Heart left ventricle (tissue), 16 donors: ENCODE results near the gene SNX25. TPM values are rescaled to one million over a fixed set of nuclear protein-coding genes. Genes with fewer than 3 reads are reported as not detected.
A peak's percentile ranks its signal among the peaks of the same experiment; 100 is the strongest.

Experiments
- ATAC-seq, 4 donors: fragments of 200-7000 bp; cut with Tn5 transposase; one replicate each; pipeline ENCODE4 v1.9.1; 2020 to 2022; ENCODE audit warnings: moderate library complexity in 4 of 4, mild to moderate bottlenecking in 3 of 4, moderate number of reproducible peaks in 1 of 4
- DNase-seq, 5 donors: peaks; one replicate each; pipeline ENCODE4 v3.0.0-alpha.2; 2020
- H3K27ac ChIP-seq, 12 donors: fragments of 200-600 bp; sonication (generic) in 4 of 12; one replicate each; pipeline versions ENCODE4 v1.5.0 to v1.8.0; 2016 to 2022; ENCODE audit warnings: mild to moderate bottlenecking in 2 of 12
- H3K27me3 ChIP-seq, 9 donors: fragments of 200-600 bp; sonication (generic) in 2 of 9; one replicate each; pipeline versions ENCODE4 v1.5.1 to v1.8.0; 2016 to 2022; ENCODE audit warnings: mild to moderate bottlenecking in 3 of 9
- H3K36me3 ChIP-seq, 9 donors: fragments of 200-600 bp; sonication (generic) in 2 of 9; one replicate each; pipeline versions ENCODE4 v1.5.0 to v1.8.0; 2018 to 2022; ENCODE audit warnings: mild to moderate bottlenecking in 2 of 9
- H3K4me1 ChIP-seq, 12 donors: fragments of 200-600 bp; sonication (generic) in 4 of 12; one replicate each; pipeline versions ENCODE4 v1.5.0 to v1.8.0; 2016 to 2022; ENCODE audit warnings: mild to moderate bottlenecking in 3 of 12
- H3K4me3 ChIP-seq, 12 donors: fragments of 200-600 bp; sonication (generic) in 4 of 12; one replicate each; pipeline versions ENCODE4 v1.5.0 to v1.8.0; 2017 to 2022; ENCODE audit warnings: mild to moderate bottlenecking in 9 of 12, moderate library complexity in 4 of 12
- H3K9me3 ChIP-seq, 12 donors: fragments of 200-600 bp; sonication (generic) in 4 of 12; one replicate each; pipeline versions ENCODE4 v1.5.0 to v1.8.0; 2016 to 2022; ENCODE audit warnings: mild to moderate bottlenecking in 1 of 12
- POLR2A ChIP-seq, 2 donors: fragments of 450-650 bp; IDR thresholded peaks; one replicate each; pipeline ENCODE4 v1.6.1; 2017; ENCODE audit warnings: antibody characterized with exemption in 2 of 2, mild to moderate bottlenecking in 2 of 2, moderate library complexity in 2 of 2
- WGBS, 4 donors: extraction: QIAGEN DNeasy Blood & Tissue Kit in 2 of 4; methylation state at CpG; one replicate each; pipeline versions ENCODE4 v1.1.5 to v1.1.7; 2013 to 2018; 5-methylcytosine and 5-hydroxymethylcytosine counted together
- intact Hi-C, 10 donors: fragments of 100-400 bp; cut with DNase I; formaldehyde crosslinking; loops; one replicate each; pipeline versions ENCODE4 v1.11.1 to v1.14.2; 2022
- polyA plus RNA-seq, 2 donors: library from polyadenylated mRNA; stranded (reverse); fragments of 200-250 nt; gene quantifications; one replicate each; pipeline ENCODE4 v1.2.3, GENCODE V29; 2013
- total RNA-seq, 9 donors: library from RNA; depleted of rRNA in 2 of 9; stranded (reverse); fragments of >200 nt in 2 of 9; fragmentation: NEBNext Ultra II Directional in 3 of 9; extraction: Animal tissue kit (Norgen Biotek cat#: 25700) in 3 of 9; gene quantifications; one replicate each; pipeline versions ENCODE4 v1.1.0 to v1.2.4, GENCODE V29; 2016 to 2023
- TF ChIP-seq, protein P1 (sequence below), 12 donors: fragments of 200-600 bp; sonication (generic) in 4 of 12; IDR thresholded peaks; one replicate each; pipeline versions ENCODE4 v1.5.0 to v1.8.0; 2018 to 2022; ENCODE audit warnings: antibody characterized with exemption in 12 of 12, mild to moderate bottlenecking in 5 of 12
- donor health status: ischemic (EF 13 %, LVEDD 7.1; RV severe dilation, severe dysfunction).
- donor health status: healthy with polysubstance abuse.
- donor health status: DM: no; HTN: yes; CAD: no.
- donor health status: DM: no; HTN: no; CAD: no.
- donor health status: ischemic (EF 25% LVEDD 6.9; RV normal size, moderate dysfunction).
- donor health status: ischemic (EF 25% LVEDD 5.7; RV mildly dilated, moderate dysfunction).
- donor health status: healthy.
- donor health status: DM: yes; HTN: yes; CAD: no.
- donor health status: ischemic (EF 35%, LVEDD 5.7; RV mildly dilated, moderate dysfunction).
- donor health status: nonischemic (EF 11% LVEDD 7.7; RV severe dilation, severe dysfunction).
- donor health status: DM: yes; HTN: yes; CAD: no.
- donor health status: PGD.
- donor health status: ischemic (EF 29% LVEDD 5.4; RV normal size, mild dysfunction).
- donor health status: nonischemic (EF 23%, LVEDD 6.1; RV moderate dilation, normal function).

The SNX25 gene
- total and polyA plus RNA-seq, 11 donors: 3.1 to 12.4 (median 10.1) TPM

DNA sequence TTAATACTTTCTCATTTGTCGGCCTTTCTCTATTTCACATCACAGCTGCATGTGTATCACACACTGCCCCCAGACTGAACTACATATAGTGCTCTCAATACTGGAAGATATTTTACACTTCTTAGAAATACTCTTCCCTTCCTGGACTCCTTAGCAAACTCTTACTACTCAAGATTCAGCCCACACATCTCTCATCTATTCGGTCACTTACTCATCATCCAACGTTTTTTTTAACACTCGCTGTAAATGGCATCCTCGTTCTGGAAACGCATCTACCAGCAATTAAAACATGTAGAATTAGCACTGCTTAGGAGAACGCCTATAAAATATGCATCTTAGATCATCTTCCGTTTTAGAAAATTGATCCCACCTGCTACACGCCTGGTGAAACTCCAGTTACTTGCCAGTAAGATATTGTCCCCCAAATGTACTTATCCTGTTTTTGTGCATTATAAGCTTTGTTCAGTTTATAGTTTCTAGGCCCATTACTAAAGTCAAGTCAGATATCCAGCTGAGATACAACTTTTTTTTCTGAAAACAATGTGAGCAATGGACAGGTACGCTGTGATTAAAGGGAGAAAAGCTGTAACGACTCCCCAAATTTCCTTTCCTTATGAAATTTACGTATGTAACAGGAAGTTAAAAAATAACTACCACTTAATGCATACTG, 185.3 kb downstream of the SNX25 start:
- Histone ChIP-seq H3K9me3 (no peaks in the 10 kb centered on the region), H3K4me3 (peak overlapping the region; percentile 64 to 88 (median 77)), H3K27ac (peak overlapping the region; percentile 98 to 100 (median 100)), H3K4me1 (peaks cover 0 to 41% (median 25%) of the 10 kb centered on the region in 12 donors), H3K36me3 (peaks cover 0 to 17% (median 9%) of the 10 kb centered on the region in 9 donors), H3K27me3 (no peaks in the 10 kb centered on the region)
- intact Hi-C loops: loop anchor here in 8 of 10 donors (2.0 to 10.0 kb wide), 7 partner anchors 52 to 200 kb away; partner anchors contain the start of genes SNX25 (in 3 of the 8) and CFAP97 (in 2 of the 8)
- ATAC-seq (no peak), DNase-seq (no peak)
- WGBS, 4 donors: 63 to 69% (median 65%) methylated on average over 12 of the region's 12 CpGs
- TF ChIP-seq, protein P1, sequence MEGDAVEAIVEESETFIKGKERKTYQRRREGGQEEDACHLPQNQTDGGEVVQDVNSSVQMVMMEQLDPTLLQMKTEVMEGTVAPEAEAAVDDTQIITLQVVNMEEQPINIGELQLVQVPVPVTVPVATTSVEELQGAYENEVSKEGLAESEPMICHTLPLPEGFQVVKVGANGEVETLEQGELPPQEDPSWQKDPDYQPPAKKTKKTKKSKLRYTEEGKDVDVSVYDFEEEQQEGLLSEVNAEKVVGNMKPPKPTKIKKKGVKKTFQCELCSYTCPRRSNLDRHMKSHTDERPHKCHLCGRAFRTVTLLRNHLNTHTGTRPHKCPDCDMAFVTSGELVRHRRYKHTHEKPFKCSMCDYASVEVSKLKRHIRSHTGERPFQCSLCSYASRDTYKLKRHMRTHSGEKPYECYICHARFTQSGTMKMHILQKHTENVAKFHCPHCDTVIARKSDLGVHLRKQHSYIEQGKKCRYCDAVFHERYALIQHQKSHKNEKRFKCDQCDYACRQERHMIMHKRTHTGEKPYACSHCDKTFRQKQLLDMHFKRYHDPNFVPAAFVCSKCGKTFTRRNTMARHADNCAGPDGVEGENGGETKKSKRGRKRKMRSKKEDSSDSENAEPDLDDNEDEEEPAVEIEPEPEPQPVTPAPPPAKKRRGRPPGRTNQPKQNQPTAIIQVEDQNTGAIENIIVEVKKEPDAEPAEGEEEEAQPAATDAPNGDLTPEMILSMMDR (IDR thresholded peaks at IDR 0.05): no peak
- no peak for TF ChIP-seq POLR2A (IDR thresholded peaks at IDR 0.05)

DNA sequence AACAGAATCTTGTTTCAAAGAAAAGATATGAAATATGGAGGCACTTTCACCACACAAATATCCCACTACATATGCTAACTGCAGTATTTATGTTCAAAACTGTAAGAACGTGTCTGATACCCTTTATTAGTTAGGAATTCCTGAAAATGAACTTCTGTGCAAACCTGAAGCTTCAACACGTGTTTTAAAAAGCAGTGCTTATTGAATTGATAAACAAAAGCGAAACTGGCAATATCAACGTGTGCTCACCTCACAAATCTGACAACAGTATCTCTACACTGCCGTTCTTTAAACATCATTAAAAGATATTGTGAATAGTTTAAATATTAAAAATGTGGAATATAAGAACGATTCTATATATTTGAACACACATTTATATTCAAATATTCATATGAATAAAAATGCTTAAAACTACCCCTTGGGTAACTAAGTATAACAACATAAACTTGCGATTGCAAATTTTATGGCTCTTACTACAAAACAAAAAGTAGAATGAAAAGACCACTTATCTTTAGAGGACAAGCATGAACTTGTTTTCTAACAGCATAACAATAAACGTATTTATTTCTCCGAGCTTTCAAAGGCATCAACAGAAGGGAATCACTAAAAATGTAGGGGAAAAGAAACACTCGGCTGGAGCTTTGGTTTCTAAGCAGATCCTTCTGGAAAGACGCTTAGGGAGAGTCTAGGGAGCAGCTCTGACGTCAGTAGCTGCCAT, 186.0 kb downstream of the SNX25 start, which contains the start of gene LRP2BP:
TSS of gene LRP2BP (minus strand) at position 687 of the 718 bp plus-strand sequence. CDS start 17,738 bp downstream, outside the sequence.
- 19 to 30% (median 24%) methylated on average over 12 of the region's 12 CpGs for WGBS, 4 donors
- peak within 1 kb of the TSS; percentile 64 to 88 (median 77) for H3K4me3 ChIP-seq
- intact Hi-C loops: loop anchor here in 8 of 10 donors (2.0 to 10.0 kb wide), 6 partner anchors 181 to 199 kb away; partner anchors contain the start of genes SNX25 (in 3 of the 8) and CFAP97 (in 2 of the 8)

GRCh38 chr4:185395956-185396723, 186.7 kb downstream of the SNX25 start:
- DNase-seq (peak; percentile 96 to 99 (median 97)), ATAC-seq (peak; percentile 92 to 98 (median 96))
- no peaks in the 10 kb centered on the region for H3K27me3 ChIP-seq
- peaks cover 0 to 46% (median 26%) of the 10 kb centered on the region in 12 donors for H3K4me1 ChIP-seq
- TF ChIP-seq, protein P1 (IDR thresholded peaks at IDR 0.05): peak in 2 of 12 donors; percentile 10 to 17
- peak in 1 of 2 donors; percentile 67 for TF ChIP-seq POLR2A (IDR thresholded peaks at IDR 0.05)
- 0 to 1% (median 0%) methylated on average over 50 to 98 of the region's 98 CpGs for WGBS, 4 donors
- intact Hi-C loops: loop anchor here (1.0 to 10.0 kb wide), 10 partner anchors 29 to 199 kb away; partner anchors contain the start of genes UFSP2 (in 4 of the 10), CFAP97 (in 3 of the 10) and SNX25 (in 3 of the 10)
- H3K4me3 ChIP-seq: peak overlapping the region; percentile 64 to 88 (median 77)
- peak overlapping the region; percentile 98 to 100 (median 100) for H3K27ac ChIP-seq
- H3K36me3 ChIP-seq: peaks cover 0 to 32% (median 24%) of the 10 kb centered on the region in 9 donors
- no peaks in the 10 kb centered on the region for H3K9me3 ChIP-seq

More for the DNA sequence above, 186.0 kb downstream of the SNX25 start, which contains the start of gene LRP2BP:
- Histone ChIP-seq H3K4me1 (peaks cover 0 to 46% (median 26%) of the 10 kb centered on the region in 12 donors), H3K27ac (peak within 1 kb of the TSS; percentile 98 to 100 (median 100)), H3K9me3 (no peaks in the 10 kb centered on the region), H3K27me3 (no peaks in the 10 kb centered on the region), H3K36me3 (peaks cover 0 to 24% (median 16%) of the 10 kb centered on the region in 9 donors)
- DNase-seq (no peak), ATAC-seq (no peak)
- TF ChIP-seq, protein P1 (IDR thresholded peaks at IDR 0.05): no peak
- TF ChIP-seq POLR2A (IDR thresholded peaks at IDR 0.05): no peak
